Type B pancreatic cell (in vitro differentiated cells): ENCODE data around the gene NACA. TPM values are rescaled to one million over a fixed set of nuclear protein-coding genes. Genes with fewer than 3 reads are reported as not detected.

Experiments
- DNase-seq: peaks from one replicate; pipeline ENCODE4 v3.0.0; 2021; ENCODE audit warnings: mixed read lengths; ENCODE audit not compliant: unreplicated experiment; ENCODE audit errors: extremely low spot score
- H3K27ac Mint-ChIP-seq: 2 replicates; pipeline ENCODE4 v1.8.0; 2021; ENCODE audit warnings: mild to moderate bottlenecking, mixed read lengths
- H3K27me3 Mint-ChIP-seq: 2 replicates; pipeline ENCODE4 v1.8.0; 2021; ENCODE audit warnings: mixed read lengths
- H3K36me3 Mint-ChIP-seq: 2 replicates; pipeline ENCODE4 v1.8.0; 2021; ENCODE audit warnings: mixed read lengths
- H3K4me1 Mint-ChIP-seq: one replicate; pipeline ENCODE4 v1.8.0; 2021; ENCODE audit warnings: mixed read lengths; ENCODE audit not compliant: unreplicated experiment
- H3K4me3 Mint-ChIP-seq: 2 replicates; pipeline ENCODE4 v1.8.0; 2021; ENCODE audit warnings: mild to moderate bottlenecking, mixed read lengths
- H3K9me3 Mint-ChIP-seq: 2 replicates; pipeline ENCODE4 v1.8.0; 2021; ENCODE audit warnings: mixed read lengths
- total RNA-seq: library from RNA; stranded (reverse); gene quantifications from 2 replicates; pipeline ENCODE4 v1.2.1, GENCODE V29; 2021; ENCODE audit warnings: low replicate concordance
- TF ChIP-seq, protein P1 (sequence below): fragments of 200-600 bp; sonication (generic); conservative IDR thresholded peaks from 2 replicates; pipeline ENCODE4 v1.5.0; 2021; ENCODE audit warnings: antibody characterized with exemption, mild to moderate bottlenecking

NACA gene
- total RNA-seq, 1 donor from 2014 or later = 997 TPM

DNA sequence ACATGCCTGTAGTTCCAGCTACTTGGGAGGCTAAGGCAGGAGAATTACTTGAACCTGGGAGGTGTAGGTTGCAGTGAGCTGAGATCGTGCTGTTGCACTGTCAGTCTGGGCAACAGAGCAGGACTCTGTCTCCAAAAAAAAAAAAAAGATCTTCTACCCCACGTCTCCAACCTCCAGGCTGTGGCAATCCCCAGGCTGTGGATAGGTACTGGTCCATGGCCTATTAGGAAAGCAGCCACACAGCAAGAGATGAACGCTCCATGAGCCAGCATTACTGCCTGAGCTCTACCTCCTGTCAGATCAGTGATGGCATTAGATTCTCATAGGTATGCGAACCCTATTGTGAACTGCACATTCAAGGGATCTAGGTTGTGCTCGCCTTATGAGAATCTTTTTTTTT is 30.9 kb downstream of the NACA start:
- no peak overlapping the region for H3K27ac Mint-ChIP-seq
- TF ChIP-seq, protein P1, sequence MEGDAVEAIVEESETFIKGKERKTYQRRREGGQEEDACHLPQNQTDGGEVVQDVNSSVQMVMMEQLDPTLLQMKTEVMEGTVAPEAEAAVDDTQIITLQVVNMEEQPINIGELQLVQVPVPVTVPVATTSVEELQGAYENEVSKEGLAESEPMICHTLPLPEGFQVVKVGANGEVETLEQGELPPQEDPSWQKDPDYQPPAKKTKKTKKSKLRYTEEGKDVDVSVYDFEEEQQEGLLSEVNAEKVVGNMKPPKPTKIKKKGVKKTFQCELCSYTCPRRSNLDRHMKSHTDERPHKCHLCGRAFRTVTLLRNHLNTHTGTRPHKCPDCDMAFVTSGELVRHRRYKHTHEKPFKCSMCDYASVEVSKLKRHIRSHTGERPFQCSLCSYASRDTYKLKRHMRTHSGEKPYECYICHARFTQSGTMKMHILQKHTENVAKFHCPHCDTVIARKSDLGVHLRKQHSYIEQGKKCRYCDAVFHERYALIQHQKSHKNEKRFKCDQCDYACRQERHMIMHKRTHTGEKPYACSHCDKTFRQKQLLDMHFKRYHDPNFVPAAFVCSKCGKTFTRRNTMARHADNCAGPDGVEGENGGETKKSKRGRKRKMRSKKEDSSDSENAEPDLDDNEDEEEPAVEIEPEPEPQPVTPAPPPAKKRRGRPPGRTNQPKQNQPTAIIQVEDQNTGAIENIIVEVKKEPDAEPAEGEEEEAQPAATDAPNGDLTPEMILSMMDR = no peak
- H3K27me3 Mint-ChIP-seq = no peaks in the 10 kb centered on the region
- no peak for DNase-seq
- H3K9me3 Mint-ChIP-seq = no peaks in the 10 kb centered on the region
- no peak overlapping the region for H3K4me3 Mint-ChIP-seq
- H3K36me3 Mint-ChIP-seq = no peaks in the 10 kb centered on the region
- peaks cover 10% of the 10 kb centered on the region for H3K4me1 Mint-ChIP-seq

DNA sequence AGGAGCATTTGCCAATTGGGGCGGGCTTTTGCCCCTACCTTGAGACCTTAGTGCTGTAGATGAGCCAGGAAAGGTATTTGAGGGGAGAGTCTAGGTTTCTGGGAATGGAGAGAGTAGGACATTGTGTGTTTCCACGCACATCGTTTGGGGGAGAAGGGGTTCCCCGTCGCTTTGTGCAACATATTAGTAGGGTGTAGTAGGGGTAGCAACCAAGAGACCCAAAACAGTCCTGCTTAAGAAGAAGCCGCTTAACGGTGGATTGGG is 36.3 kb downstream of the NACA start:
- Mint-ChIP-seq H3K27me3 (no peaks in the 10 kb centered on the region), H3K36me3 (peaks cover 21% of the 10 kb centered on the region), H3K4me1 (peaks cover 21% of the 10 kb centered on the region), H3K27ac (peak overlapping the region; percentile 99), H3K4me3 (peak overlapping the region; percentile 99), H3K9me3 (peaks cover 3% of the 10 kb centered on the region)
- no peak for DNase-seq
- TF ChIP-seq, protein P1 = no peak

- Mint-ChIP-seq H3K36me3 (peaks cover 21% of the 10 kb centered on the region), H3K27me3 (no peaks in the 10 kb centered on the region), H3K9me3 (peaks cover 3% of the 10 kb centered on the region), H3K4me1 (peaks cover 21% of the 10 kb centered on the region), H3K27ac (peak within 1 kb of the TSS; percentile 99), H3K4me3 (peak within 1 kb of the TSS; percentile 99)
- TF ChIP-seq, protein P1 = no peak
- peak; percentile 99 for DNase-seq
Observed at GRCh38 chr12:56688129-56688845, 36.8 kb downstream of the NACA start, which contains the start of gene PTGES3. PTGES3 (minus strand) TSS chr12:56688284; CDS start chr12:56687999, 285 bp downstream.

GRCh38 chr12:56687223-56688128 is 37.6 kb downstream of the NACA start:
- TF ChIP-seq, protein P1 = no peak
- Mint-ChIP-seq H3K27me3 (no peaks in the 10 kb centered on the region), H3K4me3 (peak overlapping the region; percentile 99), H3K36me3 (peaks cover 21% of the 10 kb centered on the region), H3K27ac (peak overlapping the region; percentile 99), H3K4me1 (peaks cover 21% of the 10 kb centered on the region), H3K9me3 (peaks cover 3% of the 10 kb centered on the region)
- no peak for DNase-seq

- Mint-ChIP-seq H3K27me3 (no peaks in the 10 kb centered on the region), H3K4me3 (peak overlapping the region; percentile 99), H3K9me3 (peaks cover 3% of the 10 kb centered on the region), H3K4me1 (peaks cover 21% of the 10 kb centered on the region), H3K36me3 (peaks cover 21% of the 10 kb centered on the region), H3K27ac (peak overlapping the region; percentile 88)
- no peak for DNase-seq
- TF ChIP-seq, protein P1 = no peak
Observed at GRCh38 chr12:56684745-56685359, 40.2 kb downstream of the NACA start.
